OCI-LY3 (cell line): Measurements from ENCODE around the gene SLC2A6.

Experiments used
- CTCF ChIP-seq: fragments of 200-600, 300-600 bp; sonication (generic); IDR thresholded peaks from 2 replicates; pipeline ENCODE4 v1.5.1; 2014; ENCODE audit warnings: antibody characterized with exemption, low read length, low read depth
- EZH2phosphoT487 ChIP-seq: fragments of 200-600 bp; shearing (Covaris generic); IDR thresholded peaks from 2 replicates; pipeline ENCODE4 v1.6.1; 2018; ENCODE audit warnings: antibody characterized with exemption, mixed run types, low read depth

- TF ChIP-seq CTCF: no peak
- TF ChIP-seq EZH2phosphoT487: no peak
These were observed 46.8 kb upstream of the SLC2A6 start for GRCh38 chr9:133525677-133526076.
